Measurements from ENCODE around the gene MSRB1. TPM values are rescaled to one million over a fixed set of nuclear protein-coding genes. Genes with fewer than 3 reads are reported as not detected.

MSRB1 gene
- polyA plus RNA-seq, 1 donor from 2014 or later: 6.0 TPM

DNA sequence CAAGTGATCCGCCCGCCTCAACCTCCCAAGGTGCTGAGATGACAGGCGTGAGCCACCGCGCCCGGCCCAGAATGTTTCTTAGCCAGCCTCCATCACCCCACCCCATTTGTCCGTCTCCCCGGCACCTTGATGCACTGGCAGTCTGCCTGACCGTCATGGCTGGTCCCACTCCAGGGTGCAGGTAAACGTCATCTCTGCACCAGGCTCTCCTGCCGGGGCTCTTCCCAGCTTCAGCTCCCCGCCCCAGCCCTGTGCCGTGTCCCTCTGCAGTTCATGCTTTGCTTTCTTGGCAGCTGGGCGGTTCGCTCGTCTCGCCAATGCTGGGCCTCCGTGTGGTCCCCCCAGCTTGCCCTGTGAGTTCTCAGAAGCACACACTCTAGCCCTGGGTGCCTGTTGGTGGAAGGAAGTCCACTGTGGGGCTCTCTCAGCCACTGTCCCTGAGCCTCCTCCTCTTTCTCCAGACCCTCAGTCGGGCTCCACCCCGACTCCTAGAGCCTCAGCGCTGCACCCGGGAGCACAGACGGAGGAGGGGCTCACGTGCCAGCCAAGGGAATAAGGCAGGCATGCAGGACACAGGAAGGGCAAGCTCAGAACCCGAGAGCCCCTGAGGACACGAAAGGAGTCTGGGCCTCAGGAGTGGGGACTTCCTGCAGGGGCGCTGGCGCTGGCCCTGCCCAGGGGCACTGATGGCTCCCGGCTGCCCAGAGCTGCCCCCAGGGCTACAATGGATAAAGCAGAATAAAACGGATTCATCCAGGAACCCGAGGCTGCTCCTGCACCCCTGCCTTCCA is 36.7 kb downstream of the MSRB1 start:
- Histone ChIP-seq H3K79me2 (replicated peaks; ENCODE audit: insufficient read depth, low read length) (no peaks in the 10 kb centered on the region), H3K4me3 (ENCODE audit: low read length) (no peak overlapping the region), H3K9ac (ENCODE audit: low read length) (no peak overlapping the region), H4K20me1 (ENCODE audit: insufficient read depth) (no peaks in the 10 kb centered on the region), H3K4me2 (ENCODE audit: low read length) (no peak overlapping the region), H3K9me3 (ENCODE audit: low read length) (no peaks in the 10 kb centered on the region), H3K27ac (ENCODE audit: low read length) (no peak overlapping the region), H3K36me3 (ENCODE audit: insufficient read depth, low read length) (no peaks in the 10 kb centered on the region), H3K27me3 (ENCODE audit: insufficient read depth, low read depth, low read length) (no peaks in the 10 kb centered on the region), H2AFZ (ENCODE audit: low read depth, low read length) (no peak overlapping the region), H3K9me2 (ENCODE audit: insufficient read depth, low read length) (no peaks in the 10 kb centered on the region), H3F3A (ENCODE audit: insufficient read depth, low read length, poor library complexity, severe bottlenecking) (no peaks in the 10 kb centered on the region)
- no peak for TF ChIP-seq TAF1 (IDR thresholded peaks at IDR 0.05; ENCODE audit: low read depth)

GRCh38 chr16:1903845-1904840 is 38.9 kb downstream of the MSRB1 start:
- H3K27me3 ChIP-seq (ENCODE audit: insufficient read depth, low read depth, low read length): no peaks in the 10 kb centered on the region

More at GRCh38 chr16:1903845-1904840, 38.9 kb downstream of the MSRB1 start:
- Histone ChIP-seq H2AFZ (ENCODE audit: low read depth, low read length) (no peak overlapping the region), H3K27ac (ENCODE audit: low read length) (no peak overlapping the region), H3K9ac (ENCODE audit: low read length) (no peak overlapping the region), H3K79me2 (replicated peaks; ENCODE audit: insufficient read depth, low read length) (no peaks in the 10 kb centered on the region), H3F3A (ENCODE audit: insufficient read depth, low read length, poor library complexity, severe bottlenecking) (no peaks in the 10 kb centered on the region), H3K9me2 (ENCODE audit: insufficient read depth, low read length) (no peaks in the 10 kb centered on the region), H3K4me3 (ENCODE audit: low read length) (no peak overlapping the region), H3K36me3 (ENCODE audit: insufficient read depth, low read length) (no peaks in the 10 kb centered on the region), H4K20me1 (ENCODE audit: insufficient read depth) (no peaks in the 10 kb centered on the region), H3K4me2 (ENCODE audit: low read length) (no peak overlapping the region), H3K9me3 (ENCODE audit: low read length) (no peaks in the 10 kb centered on the region)
- TF ChIP-seq MXI1 (conservative IDR thresholded peaks at IDR 0.05; ENCODE audit: poor library complexity, severe bottlenecking) (no peak), RAD21 (conservative IDR thresholded peaks at IDR 0.05) (no peak), EZH2 (IDR thresholded peaks at IDR 0.05; ENCODE audit: borderline replicate concordance, insufficient read depth, low read length, poor library complexity, severe bottlenecking) (no peak), TAF1 (IDR thresholded peaks at IDR 0.05; ENCODE audit: low read depth) (no peak), EP300 (conservative IDR thresholded peaks at IDR 0.05; ENCODE audit: poor library complexity, severe bottlenecking) (no peak), POLR2AphosphoS5 (IDR thresholded peaks at IDR 0.05) (no peak), SMC3 (conservative IDR thresholded peaks at IDR 0.05; ENCODE audit: poor library complexity) (no peak), REST (IDR thresholded peaks at IDR 0.05; ENCODE audit: borderline replicate concordance) (no peak)
- TF ChIP-seq, protein P1, sequence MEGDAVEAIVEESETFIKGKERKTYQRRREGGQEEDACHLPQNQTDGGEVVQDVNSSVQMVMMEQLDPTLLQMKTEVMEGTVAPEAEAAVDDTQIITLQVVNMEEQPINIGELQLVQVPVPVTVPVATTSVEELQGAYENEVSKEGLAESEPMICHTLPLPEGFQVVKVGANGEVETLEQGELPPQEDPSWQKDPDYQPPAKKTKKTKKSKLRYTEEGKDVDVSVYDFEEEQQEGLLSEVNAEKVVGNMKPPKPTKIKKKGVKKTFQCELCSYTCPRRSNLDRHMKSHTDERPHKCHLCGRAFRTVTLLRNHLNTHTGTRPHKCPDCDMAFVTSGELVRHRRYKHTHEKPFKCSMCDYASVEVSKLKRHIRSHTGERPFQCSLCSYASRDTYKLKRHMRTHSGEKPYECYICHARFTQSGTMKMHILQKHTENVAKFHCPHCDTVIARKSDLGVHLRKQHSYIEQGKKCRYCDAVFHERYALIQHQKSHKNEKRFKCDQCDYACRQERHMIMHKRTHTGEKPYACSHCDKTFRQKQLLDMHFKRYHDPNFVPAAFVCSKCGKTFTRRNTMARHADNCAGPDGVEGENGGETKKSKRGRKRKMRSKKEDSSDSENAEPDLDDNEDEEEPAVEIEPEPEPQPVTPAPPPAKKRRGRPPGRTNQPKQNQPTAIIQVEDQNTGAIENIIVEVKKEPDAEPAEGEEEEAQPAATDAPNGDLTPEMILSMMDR (IDR thresholded peaks at IDR 0.05; ENCODE audit: poor library complexity, severe bottlenecking): no peak

All from neural cell (in vitro differentiated cells).